Uterus (tissue), 2 donors: ENCODE data around the gene BBS7.

Source experiments
- CTCF ChIP-seq, 4 experiments: fragments of 200-600 bp in 2 of 4; fragments of 450-650 bp in 2 of 4; sonication (generic) in 2 of 4; IDR thresholded peaks; one replicate each; pipeline ENCODE4 v1.5.1; 2016 to 2019; ENCODE audit warnings: antibody characterized with exemption in 4 of 4, mild to moderate bottlenecking in 2 of 4, moderate library complexity in 1 of 4
- POLR2A ChIP-seq, 2 donors: fragments of 450-650 bp; IDR thresholded peaks; one replicate each; pipeline ENCODE4 v1.6.1; 2016; ENCODE audit warnings: antibody characterized with exemption in 2 of 2, mild to moderate bottlenecking in 1 of 2, moderate library complexity in 1 of 2

- TF ChIP-seq CTCF (IDR thresholded peaks at IDR 0.05) (no peak), POLR2A (IDR thresholded peaks at IDR 0.05) (no peak)
Measured at GRCh38 chr4:121817701-121818100, 52.6 kb downstream of the BBS7 start.
